Thoracic aorta (tissue), 2 donors: ENCODE data around the gene GATA2. TPM values are rescaled to one million over a fixed set of nuclear protein-coding genes. Genes with fewer than 3 reads are reported as not detected.
A peak's percentile ranks its signal among the peaks of the same experiment; 100 is the strongest.

ENCODE experiments used
- ATAC-seq: fragments of 150-250 bp; one replicate; pipeline ENCODE4 v1.8.0; 2017; ENCODE audit warnings: low read depth; ENCODE audit not compliant: insufficient number of reproducible peaks, low FRiP score
- DNase-seq: peaks from one replicate; pipeline ENCODE4 v3.0.0-alpha.2; 2020; ENCODE audit warnings: low spot score
- H3K27ac ChIP-seq, 2 donors: fragments of 200-600 bp; sonication (generic); 1 replicate in 1 of 2; 2 replicates in 1 of 2; pipeline ENCODE4 v1.5.1; 2016; ENCODE audit warnings: mild to moderate bottlenecking in 2 of 2, moderate library complexity in 2 of 2
- H3K27me3 ChIP-seq: fragments of 200-600 bp; sonication (generic); replicated peaks from 2 replicates; pipeline ENCODE4 v1.6.0; 2016; ENCODE audit warnings: mild to moderate bottlenecking; ENCODE audit not compliant: insufficient read depth
- H3K36me3 ChIP-seq: fragments of 200-600 bp; sonication (generic); one replicate; pipeline ENCODE4 v1.5.1; 2016
- H3K4me1 ChIP-seq, 2 donors: fragments of 200-600 bp; sonication (generic); 1 replicate in 1 of 2; 2 replicates in 1 of 2; pipeline versions ENCODE4 v1.5.1 to v1.6.0; 2016; ENCODE audit warnings: low read depth in 2 of 2, mild to moderate bottlenecking in 1 of 2; ENCODE audit not compliant: control insufficient read depth in 1 of 2
- H3K4me3 ChIP-seq: fragments of 200-600 bp; sonication (generic); 2 replicates; pipeline ENCODE4 v1.5.1; 2016; ENCODE audit warnings: mild to moderate bottlenecking
- H3K9me3 ChIP-seq: fragments of 200-600 bp; sonication (generic); 2 replicates; pipeline ENCODE4 v1.5.1; 2016
- total RNA-seq, 2 donors: library from RNA; depleted of rRNA; stranded (reverse); fragments of >200 nt; gene quantifications; one replicate each; pipeline versions ENCODE4 v1.1.0 to v1.2.3, GENCODE V29; 2016
- TF ChIP-seq, protein P1 (sequence below): fragments of 200-600 bp; sonication (generic); IDR thresholded peaks from one replicate; pipeline ENCODE4 v1.5.1; 2019; ENCODE audit warnings: antibody characterized with exemption

GATA2 gene
- total RNA-seq, 2 donors from 2014 or later: 5.2 to 21.3 TPM

DNA sequence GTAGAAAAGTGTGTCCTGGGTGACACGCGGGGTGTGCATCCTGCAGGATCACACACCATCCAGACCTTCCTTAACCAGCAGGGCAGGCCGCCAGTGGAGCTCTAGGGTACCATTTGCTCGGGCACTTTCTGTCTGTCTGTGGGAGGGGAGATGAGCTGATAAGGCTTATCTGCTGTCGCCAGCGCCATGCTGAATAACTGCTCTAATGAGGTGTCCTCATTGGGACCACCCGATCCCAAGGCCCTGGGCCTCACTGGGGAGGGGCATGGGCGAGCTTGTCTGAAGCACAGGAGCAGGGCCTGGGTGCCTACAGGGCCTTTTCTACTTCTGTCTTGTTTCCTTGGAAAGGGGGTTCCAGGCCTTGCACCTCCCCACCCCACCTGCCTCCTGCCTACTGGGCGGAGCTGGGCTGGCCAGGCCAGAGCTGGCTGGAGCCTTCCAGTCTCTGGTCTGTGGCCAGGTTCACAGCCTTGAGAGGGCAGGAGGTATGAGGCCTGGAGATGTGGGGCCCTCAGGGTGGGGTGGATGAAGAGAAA lies 2.5 kb upstream of the GATA2 start:
- no peak for DNase-seq
- no peak overlapping the region for H3K27ac ChIP-seq
- H3K36me3 ChIP-seq: no peaks in the 10 kb centered on the region
- no peak overlapping the region for H3K4me3 ChIP-seq
- H3K9me3 ChIP-seq: no peaks in the 10 kb centered on the region
- peaks cover 12 to 42% of the 10 kb centered on the region in 2 donors for H3K4me1 ChIP-seq
- peaks cover 50% of the 10 kb centered on the region for H3K27me3 ChIP-seq
- ATAC-seq: no peak
- TF ChIP-seq, protein P1, sequence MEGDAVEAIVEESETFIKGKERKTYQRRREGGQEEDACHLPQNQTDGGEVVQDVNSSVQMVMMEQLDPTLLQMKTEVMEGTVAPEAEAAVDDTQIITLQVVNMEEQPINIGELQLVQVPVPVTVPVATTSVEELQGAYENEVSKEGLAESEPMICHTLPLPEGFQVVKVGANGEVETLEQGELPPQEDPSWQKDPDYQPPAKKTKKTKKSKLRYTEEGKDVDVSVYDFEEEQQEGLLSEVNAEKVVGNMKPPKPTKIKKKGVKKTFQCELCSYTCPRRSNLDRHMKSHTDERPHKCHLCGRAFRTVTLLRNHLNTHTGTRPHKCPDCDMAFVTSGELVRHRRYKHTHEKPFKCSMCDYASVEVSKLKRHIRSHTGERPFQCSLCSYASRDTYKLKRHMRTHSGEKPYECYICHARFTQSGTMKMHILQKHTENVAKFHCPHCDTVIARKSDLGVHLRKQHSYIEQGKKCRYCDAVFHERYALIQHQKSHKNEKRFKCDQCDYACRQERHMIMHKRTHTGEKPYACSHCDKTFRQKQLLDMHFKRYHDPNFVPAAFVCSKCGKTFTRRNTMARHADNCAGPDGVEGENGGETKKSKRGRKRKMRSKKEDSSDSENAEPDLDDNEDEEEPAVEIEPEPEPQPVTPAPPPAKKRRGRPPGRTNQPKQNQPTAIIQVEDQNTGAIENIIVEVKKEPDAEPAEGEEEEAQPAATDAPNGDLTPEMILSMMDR: no peak

- peaks cover 58% of the 10 kb centered on the region for H3K27me3 ChIP-seq
- TF ChIP-seq, protein P1: no peak
- H3K4me3 ChIP-seq: no peak overlapping the region
- ATAC-seq (no peak), DNase-seq (no peak)
- H3K36me3 ChIP-seq: no peaks in the 10 kb centered on the region
- peaks cover 23 to 54% of the 10 kb centered on the region in 2 donors for H3K4me1 ChIP-seq
- H3K9me3 ChIP-seq: no peaks in the 10 kb centered on the region
- no peak overlapping the region for H3K27ac ChIP-seq
Measured at GRCh38 chr3:128494367-128494650, 1.3 kb upstream of the GATA2 start.

- no peaks in the 10 kb centered on the region for H3K9me3 ChIP-seq
- no peak overlapping the region for H3K27ac ChIP-seq
- ATAC-seq (no peak), DNase-seq (no peak)
- no peak overlapping the region for H3K4me3 ChIP-seq
- H3K36me3 ChIP-seq: no peaks in the 10 kb centered on the region
- H3K4me1 ChIP-seq: peaks cover 28 to 59% of the 10 kb centered on the region in 2 donors
- H3K27me3 ChIP-seq: peaks cover 58% of the 10 kb centered on the region
- TF ChIP-seq, protein P1: no peak
Measured at GRCh38 chr3:128493570-128494366, 767 bp upstream of the GATA2 start.

DNA sequence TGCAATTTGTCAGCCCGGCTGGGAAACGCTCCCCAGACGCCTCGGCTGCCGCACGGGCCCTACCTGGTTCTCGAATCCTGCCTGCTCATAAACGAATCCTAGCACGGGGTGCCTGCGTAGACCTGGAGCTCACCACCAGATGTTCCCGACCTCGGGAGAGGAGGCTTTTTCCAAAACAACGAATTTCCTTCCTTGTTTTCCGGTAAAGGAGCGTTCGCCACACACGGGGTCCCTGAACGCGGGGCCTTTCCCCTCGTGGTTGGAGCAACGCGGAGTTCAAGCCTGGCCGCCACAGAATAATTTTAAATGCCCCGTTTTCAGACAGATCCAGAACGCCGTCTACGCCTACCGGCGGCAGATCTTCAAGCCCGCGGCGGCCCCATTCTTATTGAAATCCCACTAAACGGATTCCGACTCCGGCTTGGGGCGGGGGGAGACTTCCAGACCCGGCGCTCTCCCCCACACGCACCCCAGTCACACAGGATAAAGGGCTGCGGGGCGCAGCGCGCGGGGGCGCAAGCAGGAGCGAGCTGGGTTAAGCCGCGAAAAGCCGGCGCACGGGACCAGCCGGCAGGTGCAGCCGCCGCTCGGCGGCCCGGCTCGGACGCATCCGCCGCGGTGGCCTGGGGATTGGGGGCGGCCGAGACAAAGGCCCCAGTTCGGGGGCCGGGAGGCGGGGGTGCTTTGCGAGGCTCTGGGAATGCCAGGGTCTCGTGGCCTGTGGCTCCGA lies 895 bp downstream of the GATA2 start:
- no peaks in the 10 kb centered on the region for H3K36me3 ChIP-seq
- H3K27ac ChIP-seq: no peak overlapping the region
- peaks cover 37 to 66% of the 10 kb centered on the region in 2 donors for H3K4me1 ChIP-seq
- ATAC-seq (no peak), DNase-seq (no peak)
- H3K4me3 ChIP-seq: peak overlapping the region; percentile 33
- TF ChIP-seq, protein P1: no peak
- peaks cover 66% of the 10 kb centered on the region for H3K27me3 ChIP-seq
- no peaks in the 10 kb centered on the region for H3K9me3 ChIP-seq

DNA sequence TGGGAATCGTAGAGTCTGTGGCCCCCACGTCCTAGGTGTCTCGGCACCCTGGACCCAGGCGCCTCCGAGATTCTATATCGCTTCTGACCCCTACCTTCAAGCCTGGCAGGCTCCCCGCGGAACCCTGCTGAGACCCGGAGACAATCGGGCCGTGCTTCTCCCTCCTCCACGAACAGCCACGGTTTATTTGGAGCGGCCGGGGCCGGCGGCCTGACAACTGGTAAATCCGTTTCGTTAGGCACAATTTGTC lies 1.4 kb downstream of the GATA2 start:
- H3K4me1 ChIP-seq: peaks cover 37 to 66% of the 10 kb centered on the region in 2 donors
- no peak overlapping the region for H3K4me3 ChIP-seq
- H3K27ac ChIP-seq: no peak overlapping the region
- TF ChIP-seq, protein P1: no peak
- H3K36me3 ChIP-seq: no peaks in the 10 kb centered on the region
- peaks cover 69% of the 10 kb centered on the region for H3K27me3 ChIP-seq
- no peaks in the 10 kb centered on the region for H3K9me3 ChIP-seq
- DNase-seq (no peak), ATAC-seq (no peak)
